Measurements from ENCODE around the gene ALDH2.
A peak's percentile ranks its signal among the peaks of the same experiment; 100 is the strongest.
"Not testable (repeated sequence)": the region's sequence is repeated elsewhere in the genome, so short reads cannot be mapped to it uniquely, and the experiment has no call there.

ALDH2 gene

GRCh38 chr12:111828338-111828979 lies 61.7 kb downstream of the ALDH2 start:
- no peak for DNase-seq

GRCh38 chr12:111829635-111830034 lies 62.9 kb downstream of the ALDH2 start:
- DNase-seq: not testable (repeated sequence)

- DNase-seq: not testable (repeated sequence)
These were observed 68.1 kb downstream of the ALDH2 start for GRCh38 chr12:111834740-111835386.

- not testable (repeated sequence) for DNase-seq
These were observed 68.9 kb downstream of the ALDH2 start for GRCh38 chr12:111835531-111836181.

GRCh38 chr12:111838353-111838752 lies 71.6 kb downstream of the ALDH2 start:
- no peak for DNase-seq

- no peak for DNase-seq
These were observed 74.1 kb downstream of the ALDH2 start for GRCh38 chr12:111840807-111841206.

- DNase-seq: peak in 1 of 2 experiments; percentile 8
These were observed 74.6 kb downstream of the ALDH2 start for GRCh38 chr12:111841236-111841749.

- DNase-seq: peak in 1 of 2 experiments; percentile 70
These were observed 75.2 kb downstream of the ALDH2 start, which contains the start of gene MAPKAPK5 for GRCh38 chr12:111841750-111842555. MAPKAPK5 (plus strand) TSS chr12:111842228; CDS start chr12:111842734, 506 bp downstream.

GRCh38 chr12:111842556-111843396 lies 76.0 kb downstream of the ALDH2 start:
- no peak for DNase-seq

GRCh38 chr12:111846016-111846415 lies 79.3 kb downstream of the ALDH2 start:
- DNase-seq: no peak

- DNase-seq: no peak
These were observed 83.8 kb downstream of the ALDH2 start for GRCh38 chr12:111850526-111850925.

- DNase-seq: no peak
These were observed 91.5 kb downstream of the ALDH2 start for GRCh38 chr12:111858186-111858585.

- no peak for DNase-seq
These were observed 92.0 kb downstream of the ALDH2 start for GRCh38 chr12:111858778-111859177.

- no peak for DNase-seq
These were observed 98.2 kb downstream of the ALDH2 start for GRCh38 chr12:111864913-111865312.

Data from cerebellar nuclear complex (tissue), 1 donor.